Adipose tissue (tissue), 3 donors: ENCODE results near the gene MAP4K1. TPM values are rescaled to one million over a fixed set of nuclear protein-coding genes. Genes with fewer than 3 reads are reported as not detected.

Experiments used
- H3K27ac ChIP-seq: one replicate; pipeline ENCODE4 v1.5.1; 2013; ENCODE audit warnings: low read depth, low read length
- WGBS, 3 donors: extraction: QIAGEN DNeasy Blood & Tissue Kit; methylation state at CpG; one replicate each; pipeline ENCODE4 v1.1.7; 2013; 5-methylcytosine and 5-hydroxymethylcytosine counted together
- polyA plus RNA-seq, 3 donors: library from polyadenylated mRNA; stranded (reverse); fragments of 200-250 nt; gene quantifications; one replicate each; pipeline ENCODE4 v1.2.3, GENCODE V29; 2013
- donor health status: healthy with polysubstance abuse.
- donor health status: Bipolar disorder and iron deficiency.
- donor health status: healthy.

MAP4K1 gene
- 1 to 10 TPM; 1.0 to 3.1 (median 1.8) TPM for polyA plus RNA-seq

DNA sequence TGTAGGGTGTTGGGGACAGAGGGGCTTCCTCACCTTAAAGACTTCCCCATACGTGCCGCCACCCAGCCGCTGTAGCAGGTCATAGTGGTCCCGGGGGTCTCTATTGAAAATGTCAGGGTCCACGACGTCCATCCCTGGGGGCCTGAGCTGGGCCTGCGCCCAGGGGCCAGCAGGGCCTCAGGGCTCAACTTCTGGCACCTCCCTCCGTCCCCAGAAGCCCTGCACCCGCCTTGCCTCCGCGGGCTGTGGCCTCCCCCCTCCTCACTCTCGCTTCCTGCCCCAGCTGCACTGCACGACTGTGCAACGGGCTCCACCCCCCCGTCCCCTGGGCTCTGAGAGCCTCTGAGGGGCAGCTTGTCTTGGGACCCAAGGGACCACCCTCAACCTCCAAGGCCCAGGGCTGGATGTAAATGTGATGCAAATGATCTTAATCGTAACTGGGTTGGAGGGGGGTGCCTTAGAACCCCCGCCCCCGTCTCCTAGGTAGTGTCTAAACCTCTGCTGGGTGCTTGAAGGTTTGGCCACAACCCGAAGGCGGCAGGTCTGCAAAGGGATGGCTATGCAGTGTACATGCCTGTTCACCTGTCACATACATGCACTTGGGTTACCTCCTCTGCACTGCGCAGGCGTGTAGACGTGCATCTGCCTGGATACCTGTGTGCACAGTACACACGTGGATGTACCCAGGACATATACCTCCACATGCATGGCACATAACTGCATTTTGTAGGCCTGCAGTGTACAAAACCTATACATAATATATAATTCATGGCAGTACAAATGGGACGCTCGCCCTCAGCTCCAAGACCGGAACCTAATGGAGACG lies at the start of gene MAP4K1:
Gene MAP4K1, minus strand, starts transcription at position 190 of the 826 bp plus-strand sequence. Its CDS starts 58 bp downstream, at position 132.
- H3K27ac ChIP-seq = no peak within 1 kb of the TSS
- WGBS, 3 donors = 23 to 37% (median 26%) methylated on average over 25 to 28 of the region's 28 CpGs

DNA sequence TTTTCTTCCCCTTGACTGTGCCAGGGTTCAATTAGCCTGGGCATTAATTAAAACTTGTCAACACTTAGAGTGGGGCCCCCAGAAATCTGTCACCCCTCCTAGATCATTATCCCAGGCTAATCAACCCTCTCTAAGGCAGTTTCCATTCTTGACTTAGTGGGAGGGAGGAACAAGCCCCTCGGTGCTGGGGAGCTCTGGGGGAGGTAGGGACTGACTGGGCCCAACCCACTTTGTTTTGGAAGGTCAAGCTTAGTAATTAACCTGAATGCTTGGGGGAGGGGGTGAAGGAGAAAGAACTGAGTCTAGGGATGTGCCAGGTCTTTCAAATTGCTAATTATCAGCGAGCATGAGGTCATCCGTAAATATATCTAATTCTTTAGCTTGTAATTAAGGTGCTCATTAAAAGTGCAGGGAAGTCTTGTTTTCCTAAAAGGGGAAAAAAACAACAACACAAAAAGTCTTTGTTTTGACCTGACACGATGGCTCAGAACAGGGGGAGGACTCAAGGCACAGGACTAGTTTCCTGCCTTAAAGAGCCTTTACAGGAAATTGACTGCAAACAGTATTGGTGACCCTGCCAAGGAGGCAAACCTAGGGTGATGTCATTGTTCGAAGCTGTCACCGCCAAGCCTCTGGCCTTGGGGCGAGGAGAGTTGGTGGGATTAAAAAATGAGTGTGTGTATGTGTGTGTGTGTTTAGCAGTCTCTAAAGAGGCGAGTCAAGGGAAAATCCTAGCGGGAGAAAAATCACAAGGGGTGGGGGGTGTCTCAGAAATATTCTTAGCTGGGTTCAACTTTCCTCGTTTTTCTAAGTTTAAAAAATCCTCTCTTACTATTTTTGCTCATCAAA lies 49.1 kb upstream of the MAP4K1 start:
- WGBS, 3 donors = 20 to 30% (median 27%) methylated on average over 10 of the region's 10 CpGs
- H3K27ac ChIP-seq = peak overlapping the region; percentile 78

GRCh38 chr19:38665950-38666662 lies 48.4 kb upstream of the MAP4K1 start:
- WGBS, 3 donors = 43 to 52% (median 43%) methylated on average over 19 of the region's 19 CpGs

GRCh38 chr19:38665219-38665931 lies 47.6 kb upstream of the MAP4K1 start:
- peak overlapping the region; percentile 80 for H3K27ac ChIP-seq
- 63 to 79% (median 71%) methylated on average over 13 of the region's 13 CpGs for WGBS, 3 donors

More at GRCh38 chr19:38665950-38666662, 48.4 kb upstream of the MAP4K1 start:
- H3K27ac ChIP-seq = peak overlapping the region; percentile 78

DNA sequence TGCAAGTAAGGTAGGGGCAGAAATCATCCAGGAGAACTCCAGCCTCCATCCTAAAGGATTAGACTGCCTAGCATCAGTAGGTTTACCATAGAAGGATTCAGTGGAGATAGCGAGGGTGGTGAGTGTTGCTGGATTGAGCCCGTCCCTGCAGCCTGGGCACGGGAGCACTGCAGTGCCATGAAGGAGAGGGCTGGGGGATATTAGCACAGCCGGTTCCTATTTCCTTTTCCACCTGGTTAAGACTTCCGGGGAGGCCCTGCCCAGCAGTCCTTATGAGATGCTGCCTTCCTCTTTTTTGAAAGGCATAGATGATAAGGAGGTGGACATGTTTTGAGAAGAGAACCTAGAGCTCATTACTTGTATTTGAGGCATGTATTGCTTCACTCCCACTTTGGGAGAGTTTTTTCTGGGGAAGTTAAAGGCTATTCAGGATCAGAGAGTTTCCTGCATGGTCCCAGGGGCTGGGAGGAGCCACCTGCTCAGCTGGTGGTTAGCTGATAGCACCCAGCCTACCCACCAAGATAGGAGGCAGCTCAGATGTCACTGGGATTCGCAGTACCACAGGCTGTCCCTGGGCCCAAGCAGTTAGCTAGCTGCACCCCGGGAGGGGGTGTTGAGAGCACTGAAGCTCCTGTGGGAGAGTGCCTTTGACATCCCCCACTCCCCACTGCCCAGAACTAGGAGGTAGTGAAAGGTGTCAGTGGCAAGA lies 46.9 kb upstream of the MAP4K1 start:
- WGBS, 3 donors = 31 to 49% (median 40%) methylated on average over 7 of the region's 7 CpGs

DNA sequence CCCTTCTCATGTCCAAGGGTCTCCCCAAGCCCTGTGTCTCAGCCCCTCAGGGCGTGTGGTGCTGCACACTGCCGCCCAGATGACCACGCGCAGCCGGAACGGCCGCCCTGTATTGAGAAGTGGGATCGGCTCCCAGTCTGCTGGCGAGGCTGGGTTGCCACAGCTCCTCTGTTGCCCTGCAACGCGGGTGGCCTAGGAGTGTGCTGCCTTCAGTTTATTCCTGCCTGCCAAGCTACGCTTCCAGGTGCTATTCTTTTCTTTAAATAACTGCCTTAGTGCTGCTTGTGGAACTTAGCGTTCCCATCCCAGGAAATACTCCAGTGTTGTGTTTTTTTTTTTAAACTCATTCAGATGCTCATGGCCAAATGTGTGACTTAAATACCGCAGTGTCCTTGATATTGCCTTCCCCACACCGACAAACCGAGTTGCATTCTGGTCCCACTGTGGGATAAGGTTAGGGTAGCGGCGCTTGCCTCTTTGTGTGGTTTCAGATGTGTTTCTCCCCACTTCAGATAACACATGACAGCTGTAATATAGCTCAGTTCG lies 46.3 kb upstream of the MAP4K1 start:
- no peak overlapping the region for H3K27ac ChIP-seq
- 45 to 47% (median 47%) methylated on average over 19 of the region's 19 CpGs for WGBS, 3 donors

More for the DNA sequence above, 46.9 kb upstream of the MAP4K1 start:
- H3K27ac ChIP-seq = no peak overlapping the region

DNA sequence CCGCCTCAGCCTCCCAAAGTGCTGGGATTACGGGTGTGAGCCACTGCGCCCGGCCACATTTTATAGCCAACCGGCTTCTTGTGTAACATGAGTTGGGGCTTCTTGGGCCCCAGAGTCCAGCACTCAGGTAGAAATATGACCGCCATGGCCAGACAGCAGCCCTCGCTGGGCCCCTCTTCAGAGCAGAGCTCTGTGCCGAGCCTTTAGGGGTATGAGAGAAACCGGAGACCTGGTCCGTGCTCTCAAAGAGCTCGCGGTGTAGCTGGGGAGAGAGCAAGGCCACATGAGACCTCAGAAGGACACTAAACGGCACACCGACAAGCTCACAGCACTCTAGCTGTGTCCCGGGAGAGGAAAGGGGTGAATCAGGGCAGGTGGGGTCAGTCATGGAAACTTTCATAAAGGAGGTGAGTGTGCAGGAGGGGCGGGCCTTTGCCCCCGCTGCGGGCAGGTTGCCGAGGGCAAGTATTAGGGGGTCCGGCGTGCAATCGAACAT lies 45.5 kb upstream of the MAP4K1 start:
- 71 to 84% (median 78%) methylated on average over 22 of the region's 22 CpGs for WGBS, 3 donors
- peak overlapping the region; percentile 28 for H3K27ac ChIP-seq

DNA sequence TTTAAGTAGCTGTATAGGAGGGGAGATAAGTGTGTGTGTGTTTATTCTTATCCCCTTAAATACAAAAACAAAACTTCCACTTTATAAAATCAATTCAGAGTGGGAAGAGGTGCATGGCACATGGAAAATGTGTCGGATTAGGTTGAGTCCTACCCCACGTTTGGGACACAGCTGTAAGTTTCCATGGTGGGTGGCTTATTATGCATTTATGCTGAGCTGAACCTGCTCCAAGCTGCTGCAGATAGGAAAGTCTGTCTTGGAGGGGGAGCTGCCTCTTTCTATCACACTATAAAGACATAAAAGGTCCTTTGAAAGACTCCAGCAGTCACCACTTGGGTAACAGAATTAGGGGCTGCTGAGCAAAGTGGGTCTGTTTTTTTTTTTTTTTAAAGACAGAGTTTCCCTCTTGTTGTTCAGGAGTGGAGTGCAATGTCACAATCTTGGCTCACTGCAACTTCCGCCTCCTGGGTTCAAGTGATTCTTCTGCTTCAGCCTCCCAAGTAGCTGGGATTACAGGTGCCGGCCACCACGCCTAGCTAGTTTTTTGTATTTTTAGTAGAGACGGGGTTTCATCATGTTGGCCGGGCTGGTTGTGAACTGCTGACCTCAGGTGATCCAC lies 44.9 kb upstream of the MAP4K1 start:
- WGBS, 3 donors = 43 to 75% (median 53%) methylated on average over 7 of the region's 7 CpGs
- H3K27ac ChIP-seq = no peak overlapping the region

GRCh38 chr19:38661996-38662395 lies 44.2 kb upstream of the MAP4K1 start:
- 13 to 20% (median 16%) methylated on average over 1 of the region's 1 CpG for WGBS, 3 donors
- H3K27ac ChIP-seq = no peak overlapping the region

DNA sequence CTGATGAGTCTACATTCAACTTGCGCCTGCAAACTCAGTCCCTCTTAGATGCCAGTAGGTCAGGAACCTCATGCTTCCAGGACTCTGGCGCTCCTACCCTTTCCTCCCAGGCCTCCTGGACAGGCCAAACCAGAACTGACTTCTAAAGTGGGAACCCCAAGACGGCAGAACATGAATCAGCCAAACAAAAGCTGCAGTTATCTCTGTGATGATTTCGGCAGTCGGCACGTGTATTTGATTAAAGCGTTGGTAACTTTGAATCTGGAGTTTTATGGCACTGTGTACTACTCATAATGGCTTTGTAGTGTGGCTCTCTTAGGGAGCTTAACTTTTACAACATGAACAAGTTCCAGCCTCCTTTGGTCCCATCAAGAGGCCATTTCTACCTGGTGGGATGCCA lies 43.4 kb upstream of the MAP4K1 start:
- H3K27ac ChIP-seq = no peak overlapping the region
- WGBS, 3 donors = 53 to 74% (median 72%) methylated on average over 7 of the region's 7 CpGs

- WGBS, 3 donors = 84 to 93% (median 89%) methylated on average over 9 of the region's 9 CpGs
- peak overlapping the region; percentile 31 for H3K27ac ChIP-seq
These were observed 43.0 kb upstream of the MAP4K1 start for GRCh38 chr19:38660724-38661123.

- H3K27ac ChIP-seq = no peak overlapping the region
- 29 to 42% (median 38%) methylated on average over 15 of the region's 15 CpGs for WGBS, 3 donors
These were observed 40.9 kb upstream of the MAP4K1 start for GRCh38 chr19:38658462-38659306.

- WGBS, 3 donors = 56 to 66% (median 58%) methylated on average over 8 of the region's 8 CpGs
These were observed 40.0 kb upstream of the MAP4K1 start for GRCh38 chr19:38657633-38658222.

GRCh38 chr19:38656171-38656981 lies 38.6 kb upstream of the MAP4K1 start:
- 57 to 70% (median 62%) methylated on average over 7 of the region's 7 CpGs for WGBS, 3 donors
- no peak overlapping the region for H3K27ac ChIP-seq

More at GRCh38 chr19:38657633-38658222, 40.0 kb upstream of the MAP4K1 start:
- H3K27ac ChIP-seq = no peak overlapping the region
